GM19025 (cell line): Measurements from ENCODE around the gene NCAPG2.

ENCODE experiments used
- ATAC-seq: cut with Tn5 transposase; IDR thresholded peaks from one replicate; pipeline ENCODE4 v1.9.1; 2021; ENCODE audit warnings: mild to moderate bottlenecking, low read depth, moderate library complexity; ENCODE audit not compliant: unreplicated experiment

The NCAPG2 gene

DNA sequence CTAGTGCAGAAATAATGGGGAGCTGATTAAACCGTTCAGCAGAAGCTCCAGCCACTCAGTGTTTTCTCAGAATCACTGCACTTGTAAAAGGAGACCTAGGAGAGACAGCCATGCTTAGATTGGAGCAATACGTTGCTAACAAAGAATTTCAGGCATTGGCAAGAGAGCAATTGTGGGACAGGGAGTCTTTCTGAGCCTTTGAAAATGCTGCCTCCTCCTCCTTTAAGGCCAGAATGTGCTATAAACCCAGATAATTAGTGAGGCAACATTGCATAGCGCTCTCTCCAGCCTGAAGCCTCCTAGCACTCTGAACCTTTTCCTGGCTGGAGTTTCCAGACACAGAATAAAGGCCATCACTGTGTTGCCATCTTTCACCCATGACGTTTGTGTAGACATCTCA, 98.5 kb downstream of the NCAPG2 start:
- ATAC-seq = no peak

DNA sequence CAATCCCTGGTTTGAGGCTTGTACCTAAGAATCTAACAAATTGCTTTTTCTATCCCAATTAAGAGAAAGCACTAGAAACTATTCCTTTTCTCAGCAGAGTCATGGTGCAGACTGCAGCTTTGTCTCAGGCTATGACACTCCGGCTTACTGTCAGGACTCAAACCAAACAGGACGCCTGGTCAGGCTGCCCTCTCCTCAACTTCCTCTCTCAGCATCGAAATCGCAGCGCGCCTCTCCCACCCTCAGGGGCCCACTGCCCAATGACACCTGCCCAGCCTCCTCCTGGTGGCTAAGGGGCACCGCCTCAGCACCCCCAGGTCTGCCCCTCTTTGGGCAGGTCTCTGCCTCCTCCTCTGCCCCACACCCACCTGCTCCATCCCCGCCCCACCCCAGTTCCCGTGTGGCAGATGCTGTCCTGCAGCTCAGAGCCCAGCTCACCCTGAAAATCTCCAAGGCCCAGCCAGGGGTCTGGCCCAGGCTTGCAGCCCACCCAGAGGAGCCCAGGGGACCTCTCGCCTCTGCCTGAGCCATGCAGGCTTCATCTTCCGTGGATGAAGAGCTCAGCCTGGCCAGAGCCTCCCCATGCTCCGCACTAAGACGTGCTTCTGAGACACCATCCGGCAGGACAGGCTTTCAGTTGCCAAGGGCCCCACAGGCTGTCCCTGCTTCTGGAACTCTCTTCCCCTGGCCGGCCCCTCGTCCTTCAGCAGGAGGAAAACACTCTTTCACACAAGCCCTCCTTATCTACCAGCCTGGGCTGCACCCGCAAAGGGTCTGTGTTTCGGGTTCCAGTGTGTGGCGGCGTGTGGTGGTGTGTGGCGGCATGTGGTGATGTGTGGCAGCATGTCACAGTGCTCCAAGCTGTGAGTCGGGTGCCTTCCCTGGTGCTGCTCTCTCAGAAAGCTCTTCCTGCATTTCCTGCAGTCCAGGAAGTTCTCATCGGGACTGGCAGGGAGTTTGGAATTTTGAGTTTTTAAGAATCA, 100.5 kb downstream of the NCAPG2 start:
- ATAC-seq = peak; percentile 18

DNA sequence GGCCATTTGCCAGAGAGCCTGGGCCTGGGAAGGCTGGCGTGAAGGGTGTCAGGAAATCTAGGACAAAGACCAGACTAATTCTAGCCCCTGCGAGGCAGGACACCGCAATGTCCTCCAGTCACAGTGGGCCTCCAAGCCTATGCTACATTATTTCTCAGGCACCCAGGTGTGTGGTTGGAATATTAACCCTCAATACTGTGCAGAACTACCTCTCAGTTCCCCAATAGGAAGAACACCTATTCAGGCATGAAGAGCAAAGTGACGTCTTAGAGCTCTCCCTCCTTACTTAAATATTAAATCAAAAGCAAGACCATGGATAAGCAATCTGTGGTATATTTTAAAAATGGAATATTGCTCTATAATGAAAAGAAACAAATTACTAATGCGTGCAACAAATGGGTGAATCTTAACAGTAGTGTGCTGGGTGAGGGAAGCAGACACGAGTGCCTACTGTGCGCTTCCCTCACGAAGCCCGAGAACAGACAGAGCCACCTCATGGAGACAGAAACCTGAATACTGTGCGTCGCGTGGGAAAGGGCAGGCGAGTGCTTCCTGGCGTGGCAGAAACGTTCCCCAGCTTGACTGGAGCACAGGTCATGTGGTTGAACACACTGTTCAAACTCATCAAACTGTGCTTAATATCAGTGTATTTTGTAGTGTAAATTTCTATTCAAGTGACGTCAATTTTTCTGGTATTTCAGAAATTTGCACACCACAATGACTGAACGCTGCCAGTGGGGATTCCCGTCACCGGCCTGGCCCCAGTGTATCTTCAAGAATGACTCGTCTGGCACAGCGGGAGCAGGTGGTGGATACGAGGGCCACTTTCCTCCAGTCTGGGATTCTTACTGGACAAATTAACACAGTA, 101.5 kb downstream of the NCAPG2 start:
- peak; percentile 48 for ATAC-seq

GRCh38 chr7:158602041-158602440, 102.6 kb downstream of the NCAPG2 start:
- ATAC-seq = no peak

GRCh38 chr7:158601090-158601489, 103.5 kb downstream of the NCAPG2 start:
- no peak for ATAC-seq

- no peak for ATAC-seq
Observed at GRCh38 chr7:158596745-158597144, 107.9 kb downstream of the NCAPG2 start.

GRCh38 chr7:158596309-158596708, 108.3 kb downstream of the NCAPG2 start:
- no peak for ATAC-seq

GRCh38 chr7:158595068-158595467, 109.5 kb downstream of the NCAPG2 start:
- no peak for ATAC-seq

DNA sequence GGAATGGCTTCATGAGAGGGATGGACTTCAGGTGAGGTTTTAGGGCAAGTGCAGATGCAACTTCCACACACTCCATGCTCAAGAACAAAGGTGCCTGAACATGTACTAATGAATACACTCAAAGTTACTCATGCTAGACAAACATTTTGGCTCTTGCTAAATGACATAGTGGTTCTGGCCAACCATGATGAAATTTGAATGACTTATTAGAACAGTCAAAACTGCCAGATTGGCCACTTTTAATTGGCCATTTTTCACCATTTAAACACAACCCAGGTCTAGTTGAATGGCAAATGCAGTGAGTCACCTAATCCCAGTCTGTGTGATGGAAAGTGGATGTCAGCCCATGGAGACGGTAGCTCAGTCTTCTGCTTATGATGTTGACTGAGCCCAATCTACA, 112.1 kb downstream of the NCAPG2 start:
- no peak for ATAC-seq

DNA sequence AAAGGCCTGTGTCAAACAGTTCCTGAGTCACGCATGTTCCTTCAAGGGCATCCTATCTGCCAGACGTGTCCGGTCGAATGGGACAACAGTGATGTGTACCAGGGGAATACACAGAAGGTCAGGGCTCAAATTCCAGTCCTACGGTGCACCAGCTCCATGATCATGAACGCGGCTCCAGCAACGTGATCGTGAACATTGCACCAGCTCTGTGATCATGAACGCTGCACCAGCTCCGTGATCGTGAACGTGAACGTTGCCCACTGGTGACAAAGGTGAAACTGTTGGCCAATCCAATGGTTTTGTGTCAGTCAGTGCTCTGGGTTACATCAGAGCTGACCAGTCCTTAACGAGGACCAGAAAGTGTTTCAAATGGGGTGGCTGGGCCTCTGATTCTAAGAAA, 112.7 kb downstream of the NCAPG2 start:
- ATAC-seq = no peak

- ATAC-seq = no peak
Observed at GRCh38 chr7:158590181-158590530, 114.4 kb downstream of the NCAPG2 start.

DNA sequence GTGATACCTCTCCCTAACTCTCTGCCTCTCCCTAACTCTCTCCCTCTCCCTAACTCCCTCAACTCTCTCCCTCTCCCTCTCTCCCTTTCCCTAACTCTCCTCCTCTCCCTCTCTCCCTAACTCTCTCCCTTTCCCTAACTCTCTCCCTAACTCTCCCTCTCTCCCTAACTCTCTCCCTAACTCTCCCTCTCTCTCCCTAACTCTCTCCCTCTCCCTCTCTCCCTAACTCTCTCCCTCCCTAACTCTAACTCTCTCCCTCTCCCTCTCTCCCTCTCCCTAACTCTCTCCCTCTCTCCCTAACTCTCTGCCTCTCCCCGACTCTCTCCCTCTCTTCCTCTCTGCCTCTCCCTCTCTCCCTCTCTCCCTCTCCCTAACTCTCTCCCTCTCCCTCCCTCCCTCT, 115.0 kb downstream of the NCAPG2 start:
- no peak for ATAC-seq

DNA sequence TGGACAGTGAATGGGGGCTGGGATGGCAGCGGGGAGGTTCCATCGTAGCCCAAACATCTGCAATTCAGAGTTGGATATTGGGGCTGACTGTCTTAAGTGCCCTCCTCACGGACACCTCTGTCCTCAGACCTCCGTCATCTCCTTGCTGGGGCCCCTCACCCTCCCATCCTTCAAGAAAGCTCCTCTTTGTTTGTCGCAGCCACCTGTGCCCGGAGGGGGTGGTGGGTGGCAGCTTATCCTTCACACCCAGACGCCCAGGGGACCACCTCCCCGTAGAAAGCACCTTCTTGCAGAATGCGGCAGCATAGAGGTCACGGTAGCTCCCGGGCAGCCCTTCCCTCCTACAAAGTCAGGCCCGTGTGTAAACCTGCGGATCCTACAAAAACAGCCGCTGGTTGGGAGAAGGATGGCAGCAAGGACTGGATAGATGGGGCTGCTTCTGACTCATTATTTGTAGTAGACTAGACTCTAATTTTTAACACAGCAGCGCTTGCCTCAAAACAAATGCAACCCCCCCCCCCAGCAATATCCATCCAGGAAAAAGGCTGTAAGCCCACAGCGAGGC, 115.6 kb downstream of the NCAPG2 start:
- no peak for ATAC-seq

DNA sequence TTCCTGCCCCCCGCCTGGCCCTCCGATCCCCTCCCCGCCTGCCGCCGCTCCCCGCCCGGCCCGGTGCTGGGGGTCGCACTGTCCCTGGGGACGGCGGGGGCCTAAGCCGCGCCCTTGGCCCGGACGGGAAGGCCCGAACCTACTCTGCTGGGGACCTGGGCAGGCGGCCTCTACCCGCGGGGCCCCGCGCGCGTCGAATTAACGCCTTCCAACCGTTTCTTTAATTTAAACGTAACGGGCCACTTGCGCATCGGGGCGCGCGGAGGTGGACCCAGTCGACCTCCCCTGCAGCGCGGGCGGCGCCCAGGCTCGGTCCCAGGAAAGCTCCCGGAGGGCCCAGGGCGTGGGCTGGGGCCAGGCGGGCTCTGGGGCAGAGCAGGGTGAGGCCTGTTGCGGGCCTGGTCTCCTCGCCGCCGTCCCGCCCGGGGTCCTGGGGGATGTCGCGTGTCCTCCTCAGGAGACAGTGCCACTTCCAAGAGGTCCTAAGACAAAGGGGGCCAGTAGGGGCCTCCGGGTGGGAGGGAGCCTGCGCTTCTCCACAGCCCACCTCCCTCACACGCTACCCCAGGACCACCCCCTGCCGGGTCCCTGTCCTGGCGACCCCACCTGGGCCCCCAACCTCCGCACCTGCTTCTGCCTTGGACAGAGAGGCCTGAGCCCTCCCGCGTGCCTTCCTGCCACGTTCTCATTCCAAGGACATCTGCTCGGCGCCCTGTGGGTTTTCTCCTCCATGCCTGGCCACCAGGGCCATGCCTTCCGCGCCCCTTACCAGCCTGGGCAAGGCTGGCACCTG, 116.3 kb downstream of the NCAPG2 start:
- ATAC-seq = no peak

GRCh38 chr7:158587162-158588084, 117.2 kb downstream of the NCAPG2 start, which contains the start of gene PTPRN2:
TSS of gene PTPRN2 (minus strand) at chr7:158587823.
- no peak for ATAC-seq

- no peak for ATAC-seq
Observed at GRCh38 chr7:158586499-158587161, 118.0 kb downstream of the NCAPG2 start.

DNA sequence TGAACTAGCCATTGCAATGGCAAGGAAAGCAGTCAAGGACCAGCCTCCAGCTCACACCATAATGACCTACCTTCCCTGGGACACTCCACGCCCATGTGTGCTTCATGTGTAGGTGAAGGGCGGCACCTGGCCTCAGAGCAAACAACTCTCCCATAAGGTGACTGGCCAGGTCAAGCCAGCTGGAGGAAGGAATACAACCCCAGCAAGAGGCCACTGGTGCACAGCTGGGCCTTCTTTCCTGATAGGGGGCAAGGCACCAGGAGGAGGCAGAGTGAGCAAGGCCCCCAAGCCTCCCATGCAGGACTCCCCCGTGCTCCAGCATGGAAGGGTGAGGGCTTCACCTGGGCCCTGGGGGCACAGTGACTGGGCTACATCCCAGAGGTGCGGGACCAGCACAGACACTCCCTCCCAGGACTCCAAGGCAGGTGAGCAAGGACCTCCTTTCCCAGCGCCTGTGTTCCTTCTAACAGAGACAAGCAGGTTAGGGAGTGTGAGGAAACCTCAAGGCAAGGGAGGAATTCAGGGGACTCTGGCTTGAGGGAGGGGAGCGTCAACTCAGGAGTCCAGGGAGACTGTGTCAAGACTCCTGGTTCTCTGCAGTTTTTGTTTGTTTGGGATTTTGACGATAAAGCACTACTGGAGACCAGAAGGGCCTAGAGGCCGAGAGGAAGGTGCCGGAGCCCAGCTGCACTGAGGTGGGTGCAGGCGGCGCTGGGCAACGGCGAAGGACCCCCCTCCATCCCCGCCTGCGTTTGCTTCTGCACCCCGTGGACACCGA, 118.7 kb downstream of the NCAPG2 start:
- ATAC-seq = no peak

DNA sequence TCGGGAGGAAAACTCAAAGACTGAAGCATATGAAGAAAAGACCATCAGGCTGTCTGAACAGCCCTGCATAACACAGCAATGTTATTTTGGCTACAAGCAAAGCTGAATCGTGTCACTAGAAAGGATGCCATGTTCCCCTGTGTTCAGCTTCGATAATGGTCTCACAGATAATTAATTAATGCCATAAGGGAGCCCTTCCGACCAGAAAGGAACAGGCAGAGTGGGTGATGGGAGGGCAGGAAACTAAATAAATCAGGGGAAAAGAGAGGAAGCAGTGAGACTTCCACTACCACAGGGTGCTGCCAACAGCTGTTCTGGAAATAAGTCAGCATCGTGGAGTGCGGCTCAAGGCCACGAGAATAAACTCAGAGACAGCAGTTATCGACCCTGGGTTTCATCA, 120.2 kb downstream of the NCAPG2 start:
- no peak for ATAC-seq
